Measurements from ENCODE around the gene NRL.

- TF ChIP-seq CTCF (conservative IDR thresholded peaks at IDR 0.05; ENCODE audit: low read length) = no peak
- no peak for TF ChIP-seq EZH2phosphoT487 (IDR thresholded peaks at IDR 0.05; ENCODE audit: borderline replicate concordance, low read depth, low read length)
These were observed 47.3 kb downstream of the NRL start for GRCh38 chr14:24067133-24068082.
